GM12878 (cell line): ENCODE data around the gene DPF3. TPM values are rescaled to one million over a fixed set of nuclear protein-coding genes. Genes with fewer than 3 reads are reported as not detected.

Experiments used
- ATAC-seq: fragments of 200-7000 bp; cut with Tn5 transposase; 3 replicates; pipeline ENCODE4 v1.9.1; 2020; ENCODE audit warnings: mild to moderate bottlenecking, moderate library complexity
- BruUV-seq: library from RNA; stranded (reverse); fragments of 400-500 nt; replicated peaks from 2 replicates; lab custom pipeline; 2021; lab: Mats Ljungman, UMichigan
- CTCF ChIA-PET: fragments of 300-600 bp; sonication (Branson Sonifier 250); formaldehyde crosslinking; extraction: SDS; loops from one replicate; lab custom pipeline; 2021; ENCODE audit warnings: inconsistent platforms; lab: Yijun Ruan, JAX
- POLR2A ChIA-PET: fragments of 350-600 bp; formaldehyde crosslinking; extraction: SDS; loops from one replicate; lab custom pipeline; 2021; ENCODE audit warnings: inconsistent platforms; lab: Charles Lee
- RAD21 ChIA-PET: fragments of 300-600 bp; sonication (Branson Sonifier 250); formaldehyde crosslinking; loops from one replicate; lab custom pipeline; 2023; ENCODE audit warnings: antibody characterized with exemption; ENCODE audit not compliant: unreplicated experiment; lab: Charles Lee
- SMC1A ChIA-PET: fragments of 300-600 bp; sonication (Branson Sonifier 250); formaldehyde crosslinking; loops from one replicate; lab custom pipeline; 2023; ENCODE audit not compliant: unreplicated experiment, uncharacterized antibody; lab: Charles Lee
- DNase-seq: peaks from one replicate; pipeline ENCODE4 v3.0.0-alpha.2; 2011; ENCODE audit warnings: low read depth, low spot score
- FAIRE-seq: peaks from 3 replicates; lab custom pipeline; 2011; peaks lifted over from hg19 to GRCh38; lab: Jason Lieb, UNC
- H2AFZ ChIP-seq: 2 replicates; pipeline ENCODE4 v1.6.0; 2011; ENCODE audit warnings: low read depth, low read length, control low read depth; ENCODE audit not compliant: control insufficient read depth
- H3K27ac ChIP-seq: 2 replicates; pipeline ENCODE4 v1.5.1; 2011; ENCODE audit warnings: control low read depth; ENCODE audit not compliant: control insufficient read depth, insufficient read depth
- H3K27me3 ChIP-seq, 2 experiments: replicated peaks in 1 of 2; 2 replicates each; pipeline versions ENCODE4 v1.6.0 to v1.6.1; 2011; ENCODE audit warnings: low read length in 1 of 2; ENCODE audit not compliant: control insufficient read depth in 2 of 2, insufficient read depth in 2 of 2
- H3K36me3 ChIP-seq, 2 experiments: 2 replicates each; pipeline ENCODE4 v1.5.1; 2011; ENCODE audit warnings: low read length in 1 of 2; ENCODE audit not compliant: control insufficient read depth in 2 of 2, insufficient read depth in 2 of 2
- H3K4me1 ChIP-seq: 2 replicates; pipeline ENCODE4 v1.6.1; 2011; ENCODE audit warnings: mild to moderate bottlenecking, low read length, moderate library complexity, mixed read lengths; ENCODE audit not compliant: control insufficient read depth, insufficient read depth
- H3K4me2 ChIP-seq: 2 replicates; pipeline ENCODE4 v1.6.0; 2011; ENCODE audit warnings: control low read depth; ENCODE audit not compliant: control insufficient read depth, insufficient read depth
- H3K4me3 ChIP-seq: fragments of 200-600 bp; sonication (generic); 2 replicates; pipeline ENCODE4 v1.5.1; 2016
- H3K79me2 ChIP-seq: 2 replicates; pipeline ENCODE4 v1.6.0; 2011; ENCODE audit warnings: low read length; ENCODE audit not compliant: control insufficient read depth, insufficient read depth
- H3K9ac ChIP-seq: 2 replicates; pipeline ENCODE4 v1.8.0; 2011; ENCODE audit warnings: low read length, control low read depth, mixed read lengths; ENCODE audit not compliant: control insufficient read depth, insufficient read depth
- H3K9me3 ChIP-seq: replicated peaks from 3 replicates; pipeline ENCODE4 v1.5.1; 2011; ENCODE audit warnings: mild to moderate bottlenecking, low read length; ENCODE audit not compliant: control insufficient read depth, insufficient read depth
- H4K20me1 ChIP-seq: 2 replicates; pipeline ENCODE4 v1.6.0; 2011; ENCODE audit not compliant: control insufficient read depth, insufficient read depth
- CTCF ChIP-seq, 3 experiments: IDR thresholded peaks in 2 of 3; conservative IDR thresholded peaks in 1 of 3; 2 replicates each; pipeline ENCODE4 v1.5.1; 2011; ENCODE audit warnings: low read depth in 3 of 3, low read length in 3 of 3, mild to moderate bottlenecking in 3 of 3, control low read depth in 2 of 3, moderate library complexity in 2 of 3, inconsistent platforms in 1 of 3, mixed read lengths in 1 of 3; ENCODE audit not compliant: control insufficient read depth in 2 of 3, insufficient read depth in 1 of 3; ENCODE audit errors: extremely low read depth in 1 of 3
- GATAD2B ChIP-seq: fragments of 450-650 bp; conservative IDR thresholded peaks from 2 replicates; pipeline ENCODE4 v1.6.1; 2017; ENCODE audit warnings: low read depth, mild to moderate bottlenecking, moderate library complexity
- MEF2A ChIP-seq: IDR thresholded peaks from 2 replicates; pipeline ENCODE4 v1.6.1; 2011; ENCODE audit warnings: low read depth, mild to moderate bottlenecking, low read length, moderate library complexity; ENCODE audit not compliant: insufficient read depth
- MTA3 ChIP-seq: IDR thresholded peaks from 2 replicates; pipeline ENCODE4 v1.6.1; 2012; ENCODE audit warnings: low read length, inconsistent platforms, borderline replicate concordance
- POLR2AphosphoS2 ChIP-seq: IDR thresholded peaks from 2 replicates; pipeline ENCODE4 v1.6.1; 2011; ENCODE audit warnings: low read depth, mild to moderate bottlenecking, low read length, improper control_type of control experiment, moderate library complexity
- RELA ChIP-seq: fragments of 450-650 bp; IDR thresholded peaks from 2 replicates; pipeline ENCODE4 v1.8.0; 2014; ENCODE audit warnings: borderline replicate concordance; ENCODE audit not compliant: partially characterized antibody
- SIX5 ChIP-seq: IDR thresholded peaks from 2 replicates; pipeline ENCODE4 v1.6.1; 2011; ENCODE audit warnings: mild to moderate bottlenecking, low read depth, low read length, moderate library complexity; ENCODE audit not compliant: severe bottlenecking
- SUPT20H ChIP-seq: IDR thresholded peaks from 2 replicates; pipeline ENCODE4 v1.6.1; 2011; ENCODE audit warnings: low read depth, mild to moderate bottlenecking, low read length, moderate library complexity, borderline replicate concordance; ENCODE audit not compliant: control insufficient read depth
- SUZ12 ChIP-seq: fragments of 200-600 bp; sonication (generic); IDR thresholded peaks from one replicate; pipeline ENCODE4 v1.6.1; 2018; ENCODE audit warnings: antibody characterized with exemption, mild to moderate bottlenecking; ENCODE audit not compliant: unreplicated experiment
- TARDBP ChIP-seq: IDR thresholded peaks from 2 replicates; pipeline ENCODE4 v1.6.1; 2016; ENCODE audit warnings: borderline replicate concordance
- WGBS: methylation state at CpG from one replicate; pipeline ENCODE4 v1.1.6; 2016; ENCODE audit warnings: low lambda C conversion rate; ENCODE audit not compliant: insufficient replicate concordance, insufficient coverage; ENCODE audit errors: missing lambda C conversion rate; 5-methylcytosine and 5-hydroxymethylcytosine counted together
- in situ Hi-C: fragments of 300-500 bp; cut with MboI; formaldehyde crosslinking; loops from 9 replicates; pipeline ENCODE4 v1.14.3; 2018; ENCODE audit warnings: mixed read lengths
- intact Hi-C: fragments of 100-400 bp; cut with micrococcal nuclease; formaldehyde crosslinking; loops from one replicate; pipeline ENCODE4 v1.14.2; 2022; ENCODE audit not compliant: unreplicated experiment
- polyA plus RNA-seq, 11 experiments: library from polyadenylated mRNA; depleted of rRNA in 4 of 11; unstranded in 6 of 11; stranded (reverse) in 5 of 11; fragments of >200 nt; fragmentation: Nextera tagmentation in 4 of 11; fragmentation: Illumina TruSeq in 1 of 11; extraction: Ambion mirVana in 4 of 11; extraction: Trizol in 1 of 11; gene quantifications; 1 replicate in 1 of 11; 2 replicates in 10 of 11; pipeline versions ENCODE4 v1.2.1 to v1.2.3, GENCODE V29; 2011 to 2016; ENCODE audit warnings: inconsistent platforms in 2 of 11, missing spikeins in 2 of 11, low read depth in 1 of 11
- total RNA-seq, 4 experiments: library from RNA; depleted of rRNA in 3 of 4; stranded (reverse); fragments of >200 nt in 3 of 4; fragmentation: Illumina TruSeq in 1 of 4; extraction: Trizol in 1 of 4; gene quantifications; 2 replicates each; pipeline versions ENCODE4 v1.2.1 to v1.2.3, GENCODE V29; 2013 to 2021

The DPF3 gene
- total and polyA plus RNA-seq, 10 of the 15 experiments (the other 5 are each of a cell fraction or from before 2014, with no cell fraction given), result 0.69 to 8.0 (median 2.2) TPM

GRCh38 chr14:72833174-72833573 is 60.7 kb downstream of the DPF3 start:
- no peak overlapping the region for H3K4me3 ChIP-seq
- H2AFZ ChIP-seq, result no peak overlapping the region
- H3K36me3 ChIP-seq, result no peaks in the 10 kb centered on the region
- TF ChIP-seq TARDBP (no peak), SUPT20H (no peak), SUZ12 (no peak), CTCF (IDR thresholded peaks at IDR 0.05 in 2 of 3, conservative IDR thresholded peaks at IDR 0.05 in 1 of 3; ENCODE audit: control insufficient read depth in 2 of 3, extremely low read depth in 1 of 3, insufficient read depth in 1 of 3, low read depth in 3 of 3, low read length in 3 of 3) (no peak), SIX5 (no peak), GATAD2B (no peak), RELA (no peak), POLR2AphosphoS2 (no peak), MEF2A (no peak), MTA3 (no peak)
- ChIA-PET CTCF (interaction anchor here (0.9 kb wide), 1 partner anchor 15 kb away, joined by 3 read pairs; no protein-coding TSS in a partner anchor), POLR2A (interaction anchor here (0.7 kb wide), 1 partner anchor 121 kb away, joined by 3 read pairs; no protein-coding TSS in a partner anchor), SMC1A (no interaction called here), RAD21 (no interaction called here)
- BruUV-seq, result no TSS peak
- H3K4me2 ChIP-seq, result no peak overlapping the region
- DNase-seq (no peak), ATAC-seq (no peak), FAIRE-seq (no peak)
- WGBS, result 70% methylated on average over 9 of the region's 9 CpGs
- no peaks in the 10 kb centered on the region for H3K9me3 ChIP-seq
- H3K4me1 ChIP-seq, result no peaks in the 10 kb centered on the region
- no peaks in the 10 kb centered on the region for H3K27me3 ChIP-seq
- H3K9ac ChIP-seq, result no peak overlapping the region
- intact Hi-C loops, result no loop called here
- in situ Hi-C loops, result no loop called here
- 0 out of 2 replicates have a peak, but pooled peaks cover 2% of the 10 kb centered on the region for H4K20me1 ChIP-seq
- H3K79me2 ChIP-seq, result no peaks in the 10 kb centered on the region
- no peak overlapping the region for H3K27ac ChIP-seq
